Glutamatergic neuron (in vitro differentiated cells): Measurements from ENCODE around the gene RASSF5. TPM values are rescaled to one million over a fixed set of nuclear protein-coding genes. Genes with fewer than 3 reads are reported as not detected.

ENCODE experiments used
- DNase-seq: peaks from one replicate; pipeline ENCODE4 v3.0.0; 2022
- H3K27ac Mint-ChIP-seq: one replicate; pipeline ENCODE4 v1.8.0; 2020; ENCODE audit warnings: mild to moderate bottlenecking, mixed read lengths, inconsistent platforms; ENCODE audit not compliant: unreplicated experiment
- H3K27me3 Mint-ChIP-seq: one replicate; pipeline ENCODE4 v1.8.0; 2020; ENCODE audit warnings: mild to moderate bottlenecking, moderate library complexity, mixed read lengths, inconsistent platforms; ENCODE audit not compliant: unreplicated experiment
- H3K36me3 Mint-ChIP-seq: one replicate; pipeline ENCODE4 v1.8.0; 2020; ENCODE audit warnings: mild to moderate bottlenecking, mixed read lengths, inconsistent platforms; ENCODE audit not compliant: unreplicated experiment
- H3K4me1 Mint-ChIP-seq: one replicate; pipeline ENCODE4 v1.8.0; 2020; ENCODE audit warnings: mild to moderate bottlenecking, low read depth, mixed read lengths, inconsistent platforms; ENCODE audit not compliant: unreplicated experiment
- H3K4me3 Mint-ChIP-seq: one replicate; pipeline ENCODE4 v1.8.0; 2020; ENCODE audit warnings: mild to moderate bottlenecking, mixed read lengths, inconsistent platforms; ENCODE audit not compliant: unreplicated experiment
- H3K9me3 Mint-ChIP-seq: one replicate; pipeline ENCODE4 v1.8.0; 2020; ENCODE audit warnings: mild to moderate bottlenecking, moderate library complexity, mixed read lengths, inconsistent platforms; ENCODE audit not compliant: unreplicated experiment
- CTCF ChIP-seq: fragments of 200-600 bp; sonication (generic); IDR thresholded peaks from one replicate; pipeline ENCODE4 v1.5.0; 2021; ENCODE audit not compliant: partially characterized antibody, unreplicated experiment
- total RNA-seq: library from RNA; stranded (reverse); fragmentation: NEBNext Ultra II Directional; extraction: Animal tissue kit (Norgen Biotek cat#: 25700); gene quantifications from one replicate; pipeline ENCODE4 v1.2.1, GENCODE V29; 2021; ENCODE audit not compliant: unreplicated experiment

The RASSF5 gene
- total RNA-seq, 1 donor from 2014 or later = 2.7 TPM

- H3K27ac Mint-ChIP-seq = no peak overlapping the region
- H3K36me3 Mint-ChIP-seq = no peaks in the 10 kb centered on the region
- H3K9me3 Mint-ChIP-seq = peaks cover 4% of the 10 kb centered on the region
- H3K4me3 Mint-ChIP-seq = no peak overlapping the region
- DNase-seq = no peak
- H3K4me1 Mint-ChIP-seq = peaks cover 4% of the 10 kb centered on the region
- no peak for TF ChIP-seq CTCF
- peaks cover 2% of the 10 kb centered on the region for H3K27me3 Mint-ChIP-seq
These were observed 39.4 kb upstream of the RASSF5 start for GRCh38 chr1:206467915-206468314.

DNA sequence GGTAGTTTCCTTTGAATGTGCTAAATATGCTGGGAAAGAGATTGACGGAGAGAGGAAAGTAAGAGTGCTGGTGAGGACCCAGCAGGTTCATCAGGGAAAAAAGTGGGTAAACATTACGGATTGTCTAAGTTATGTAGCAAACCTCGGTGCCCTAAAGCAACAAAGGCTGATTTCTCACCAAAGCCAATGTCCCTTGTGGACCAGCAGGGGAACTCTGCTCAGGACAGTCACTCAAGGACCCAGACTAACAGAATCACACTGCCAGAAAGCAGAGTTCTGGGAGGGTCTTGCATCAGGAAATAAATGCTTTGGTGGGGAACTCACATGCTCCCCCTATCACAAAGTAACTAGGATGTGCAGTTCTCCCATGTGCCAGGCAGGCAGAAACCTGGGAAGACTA lies 38.8 kb upstream of the RASSF5 start:
- Mint-ChIP-seq H3K27me3 (peaks cover 2% of the 10 kb centered on the region), H3K27ac (no peak overlapping the region), H3K4me1 (peaks cover 4% of the 10 kb centered on the region), H3K9me3 (peaks cover 4% of the 10 kb centered on the region), H3K4me3 (no peak overlapping the region), H3K36me3 (no peaks in the 10 kb centered on the region)
- no peak for DNase-seq
- no peak for TF ChIP-seq CTCF

- H3K4me1 Mint-ChIP-seq = peaks cover 4% of the 10 kb centered on the region
- H3K27ac Mint-ChIP-seq = no peak overlapping the region
- H3K36me3 Mint-ChIP-seq = no peaks in the 10 kb centered on the region
- peaks cover 4% of the 10 kb centered on the region for H3K9me3 Mint-ChIP-seq
- no peak for TF ChIP-seq CTCF
- no peak overlapping the region for H3K4me3 Mint-ChIP-seq
- no peak for DNase-seq
- peaks cover 2% of the 10 kb centered on the region for H3K27me3 Mint-ChIP-seq
These were observed 37.9 kb upstream of the RASSF5 start for GRCh38 chr1:206469411-206469932.

- no peak within 1 kb of the TSS for H3K27ac Mint-ChIP-seq
- no peak for TF ChIP-seq CTCF
- H3K36me3 Mint-ChIP-seq = no peaks in the 10 kb centered on the region
- DNase-seq = no peak
- peaks cover 2% of the 10 kb centered on the region for H3K27me3 Mint-ChIP-seq
- peaks cover 4% of the 10 kb centered on the region for H3K9me3 Mint-ChIP-seq
- H3K4me3 Mint-ChIP-seq = no peak within 1 kb of the TSS
- H3K4me1 Mint-ChIP-seq = peaks cover 4% of the 10 kb centered on the region
These were observed 37.2 kb upstream of the RASSF5 start, which contains the start of gene IKBKE for GRCh38 chr1:206469933-206470691. TSS of gene IKBKE (plus strand) at chr1:206470476. CDS start at chr1:206473228, 2,752 bp downstream.
